ENCODE results near the gene LRRC3. TPM values are rescaled to one million over a fixed set of nuclear protein-coding genes. Genes with fewer than 3 reads are reported as not detected.
"Not testable (repeated sequence)": the region's sequence is repeated elsewhere in the genome, so short reads cannot be mapped to it uniquely, and the experiment has no call there.

Gene LRRC3, protein sequence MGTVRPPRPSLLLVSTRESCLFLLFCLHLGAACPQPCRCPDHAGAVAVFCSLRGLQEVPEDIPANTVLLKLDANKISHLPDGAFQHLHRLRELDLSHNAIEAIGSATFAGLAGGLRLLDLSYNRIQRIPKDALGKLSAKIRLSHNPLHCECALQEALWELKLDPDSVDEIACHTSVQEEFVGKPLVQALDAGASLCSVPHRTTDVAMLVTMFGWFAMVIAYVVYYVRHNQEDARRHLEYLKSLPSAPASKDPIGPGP
- total RNA-seq: under 1 TPM; 0.88 to 0.91 TPM
- polyA plus RNA-seq: under 1 TPM; 0.06 to 0.32 (median 0.08) TPM
- 0 to 1.8 (median 0.47) reads per million in 6 experiments for total RNA-seq

DNA sequence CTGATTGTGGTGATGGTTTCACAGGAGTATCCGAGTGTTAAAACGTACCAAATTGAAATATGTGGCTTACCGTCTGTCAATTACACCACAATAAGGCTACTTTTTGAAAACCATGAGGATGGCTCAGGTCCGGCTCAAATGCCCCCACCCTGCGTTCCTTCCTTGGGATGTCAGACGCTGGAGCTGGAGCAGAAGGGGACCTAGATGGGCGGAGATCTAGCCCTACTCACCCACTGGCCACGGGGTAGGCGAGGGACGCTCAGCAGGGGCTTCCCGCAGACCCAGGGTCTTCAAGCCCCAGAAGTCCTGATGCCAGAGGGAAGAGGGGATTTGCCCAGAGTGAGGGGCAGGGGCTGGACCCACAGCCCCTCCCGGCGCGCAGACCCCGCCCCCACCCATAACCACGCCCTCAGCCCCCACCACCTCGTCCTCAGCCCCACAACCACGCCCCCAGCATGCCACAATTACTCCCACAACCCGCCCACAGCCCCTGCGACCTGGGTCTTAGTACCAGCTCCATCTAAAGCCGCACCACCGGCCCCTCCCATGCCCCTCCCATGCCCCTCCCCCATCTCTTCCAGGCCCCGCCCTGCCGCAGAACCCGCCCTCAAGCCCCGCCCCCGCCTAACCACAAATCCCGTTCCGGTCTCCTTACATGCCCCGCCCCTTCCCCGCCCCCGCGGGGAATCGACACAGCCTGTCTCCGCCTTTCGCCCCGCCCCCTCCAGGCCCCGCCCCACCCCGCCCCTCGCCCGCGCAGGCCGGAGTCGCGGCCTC, at the start of gene LRRC3:
Gene LRRC3, plus strand, starts transcription at position 764 of the 777 bp plus-strand sequence. CDS start 1,135 bp downstream, outside the sequence.
- DNase-seq (peak; percentile 51 to 92 (median 78)), ATAC-seq (peak; percentile 75 to 78)
- Mint-ChIP-seq H3K27me3 (peaks cover 5 to 15% (median 8%) of the 10 kb centered on the region in 5 donors), H3K36me3 (no peaks in the 10 kb centered on the region), H3K27ac (peak within 1 kb of the TSS in 4 of 10 donors; percentile 31 to 84 (median 42)), H3K4me1 (peaks cover 0 to 9% (median 2%) of the 10 kb centered on the region in 4 donors), H3K9me3 (peaks cover 0 to 14% (median 2%) of the 10 kb centered on the region in 9 donors), H3K4me3 (peak within 1 kb of the TSS; percentile 66 to 84 (median 76))
- POLR2A ChIA-PET: interaction anchor here (0.7 to 1.7 kb wide), 2 partner anchors 121 to 867 kb away, joined by 3 to 4 read pairs; no protein-coding TSS in a partner anchor

GRCh38 chr21:44405948-44406872, 49.1 kb upstream of the LRRC3 start:
- H3K27ac Mint-ChIP-seq: peak overlapping the region in 3 of 10 donors; percentile 69 to 85 (median 71)
- POLR2A ChIA-PET: no interaction called here
- DNase-seq (no peak), ATAC-seq (no peak)
- H3K4me1 Mint-ChIP-seq: peaks cover 0 to 6% (median 4%) of the 10 kb centered on the region in 4 donors
- H3K36me3 Mint-ChIP-seq: peaks cover 0 to 2% (median 0%) of the 10 kb centered on the region in 3 donors
- H3K4me3 Mint-ChIP-seq: no peak overlapping the region
- no peaks in the 10 kb centered on the region for H3K27me3 Mint-ChIP-seq
- H3K9me3 Mint-ChIP-seq: peaks cover 0 to 9% (median 2%) of the 10 kb centered on the region in 9 donors

GRCh38 chr21:44406953-44407352, 48.4 kb upstream of the LRRC3 start:
- Mint-ChIP-seq H3K4me1 (peaks cover 0 to 6% (median 4%) of the 10 kb centered on the region in 4 donors), H3K27ac (peak overlapping the region; percentile 74 to 95 (median 90)), H3K36me3 (peaks cover 0 to 2% (median 0%) of the 10 kb centered on the region in 3 donors), H3K4me3 (no peak overlapping the region), H3K9me3 (peaks cover 0 to 9% (median 2%) of the 10 kb centered on the region in 9 donors), H3K27me3 (no peaks in the 10 kb centered on the region)
- ATAC-seq: no peak
- DNase-seq: no peak
- POLR2A ChIA-PET: no interaction called here

GRCh38 chr21:44407493-44407892, 47.8 kb upstream of the LRRC3 start:
- Mint-ChIP-seq H3K4me1 (peaks cover 0 to 6% (median 4%) of the 10 kb centered on the region in 4 donors), H3K4me3 (no peak overlapping the region), H3K27ac (peak overlapping the region; percentile 63 to 95 (median 90)), H3K36me3 (peaks cover 0 to 2% (median 0%) of the 10 kb centered on the region in 3 donors), H3K27me3 (no peaks in the 10 kb centered on the region), H3K9me3 (peaks cover 0 to 9% (median 2%) of the 10 kb centered on the region in 9 donors)
- DNase-seq: peak in 4 of 10 donors; percentile 7 to 32 (median 16)
- POLR2A ChIA-PET: no interaction called here
- ATAC-seq: peak; percentile 35 to 80

- Mint-ChIP-seq H3K36me3 (peaks cover 0 to 2% (median 0%) of the 10 kb centered on the region in 3 donors), H3K27ac (peak overlapping the region in 5 of 10 donors; percentile 49 to 77 (median 71)), H3K9me3 (peaks cover 0 to 9% (median 3%) of the 10 kb centered on the region in 9 donors), H3K4me1 (peaks cover 0 to 6% (median 4%) of the 10 kb centered on the region in 4 donors), H3K27me3 (no peaks in the 10 kb centered on the region), H3K4me3 (peak overlapping the region in 1 of 10 donors; percentile 48)
- POLR2A ChIA-PET: no interaction called here
- DNase-seq (no peak), ATAC-seq (no peak)
These were observed 47.1 kb upstream of the LRRC3 start for GRCh38 chr21:44408226-44408625.

DNA sequence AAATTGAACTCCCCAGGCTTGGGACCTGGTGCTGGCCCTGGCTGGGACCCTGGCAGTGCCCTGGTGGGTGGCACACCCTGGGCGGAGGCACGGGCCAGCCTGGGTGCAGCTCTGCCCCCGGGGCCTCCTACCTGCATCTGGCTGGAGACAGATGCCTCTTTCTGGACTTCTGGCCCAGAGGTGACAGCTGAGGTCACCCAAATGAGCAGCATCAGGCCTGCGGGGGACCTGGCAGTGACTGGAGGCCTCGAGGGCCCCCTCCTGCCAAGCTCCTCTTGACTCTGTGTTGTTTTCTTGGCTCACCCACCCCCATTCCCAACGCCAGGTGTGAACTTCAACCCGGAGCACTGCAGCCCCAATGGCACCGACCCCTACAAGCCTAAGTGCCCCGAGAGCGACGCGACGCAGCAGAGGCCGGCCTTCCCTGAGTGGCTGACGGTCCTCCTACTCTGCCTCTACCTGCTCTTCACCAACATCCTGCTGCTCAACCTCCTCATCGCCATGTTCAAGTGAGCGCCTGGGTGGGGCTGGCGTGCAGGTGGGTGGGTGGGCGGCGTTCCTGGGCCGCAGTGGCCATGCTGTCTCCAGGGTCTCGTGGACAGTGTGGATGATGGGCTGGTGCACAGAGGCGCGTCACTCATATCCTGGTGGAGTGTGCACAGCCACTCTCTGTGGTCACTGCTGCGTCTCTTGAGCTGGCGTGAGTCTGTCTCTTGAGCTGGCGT, 41.6 kb upstream of the LRRC3 start:
- POLR2A ChIA-PET: no interaction called here
- Mint-ChIP-seq H3K36me3 (peaks cover 0 to 2% (median 0%) of the 10 kb centered on the region in 3 donors), H3K4me1 (no peaks in the 10 kb centered on the region), H3K4me3 (no peak overlapping the region), H3K27ac (no peak overlapping the region), H3K27me3 (no peaks in the 10 kb centered on the region), H3K9me3 (peaks cover 0 to 3% (median 0%) of the 10 kb centered on the region in 9 donors)
- DNase-seq (peak in 1 of 10 donors; percentile 13), ATAC-seq (no peak)

GRCh38 chr21:44414291-44415072, 40.8 kb upstream of the LRRC3 start:
- Mint-ChIP-seq H3K27ac (no peak overlapping the region), H3K4me3 (no peak overlapping the region), H3K4me1 (peaks cover 0 to 3% (median 0%) of the 10 kb centered on the region in 4 donors), H3K27me3 (no peaks in the 10 kb centered on the region), H3K9me3 (peaks cover 0 to 6% (median 0%) of the 10 kb centered on the region in 9 donors), H3K36me3 (no peaks in the 10 kb centered on the region)
- DNase-seq (peak in 1 of 10 donors; percentile 8), ATAC-seq (no peak)
- POLR2A ChIA-PET: no interaction called here

DNA sequence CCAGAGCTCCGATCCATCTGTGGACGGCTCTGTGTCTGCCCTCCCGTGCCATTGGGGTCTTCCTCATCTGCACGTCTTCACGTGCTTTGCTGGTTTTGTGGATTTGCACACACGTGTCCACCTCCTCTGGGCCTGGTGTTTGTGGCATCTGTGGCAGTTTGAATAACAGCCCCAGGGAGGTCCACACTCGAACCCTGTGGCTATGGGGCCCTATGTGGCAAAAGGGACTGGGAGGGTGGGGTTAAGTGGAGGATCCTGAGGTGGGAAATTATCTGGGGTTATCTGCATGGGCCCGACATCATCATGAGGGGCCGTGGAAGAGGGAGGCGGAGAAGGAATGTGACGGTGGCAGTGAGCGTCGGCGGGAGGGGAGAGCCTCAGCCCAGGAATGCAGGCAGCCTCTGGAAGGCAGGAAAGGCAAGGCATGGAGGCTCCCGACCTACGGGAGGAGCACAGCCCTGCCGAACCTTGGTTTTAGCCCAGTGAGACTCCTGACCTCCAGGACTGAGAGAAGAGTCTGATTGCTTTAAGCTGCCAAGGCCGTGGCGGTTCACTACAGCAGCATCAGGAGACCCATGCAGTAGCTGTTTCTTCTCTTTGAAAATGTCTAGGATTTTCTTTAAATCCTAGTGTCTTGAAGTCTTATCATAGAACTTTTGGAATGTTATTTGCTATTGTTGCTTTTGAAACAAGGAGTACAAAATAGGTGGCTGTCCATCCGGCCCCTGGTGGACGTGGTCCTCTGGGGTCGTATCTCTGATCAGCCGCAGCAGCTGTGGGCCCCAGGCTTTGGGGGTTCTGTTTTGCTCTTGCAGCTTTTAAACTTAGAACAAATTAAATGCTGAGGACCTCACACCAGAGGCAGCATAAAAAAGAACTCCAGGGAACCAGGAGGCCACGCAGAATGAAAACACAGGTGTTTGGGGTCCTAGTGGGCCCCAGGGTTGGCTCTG, 40.0 kb upstream of the LRRC3 start:
- ATAC-seq: no peak
- no peaks in the 10 kb centered on the region for H3K36me3 Mint-ChIP-seq
- POLR2A ChIA-PET: interaction anchor here (1.1 kb wide), 1 partner anchor 77 kb away, joined by 4 read pairs; no protein-coding TSS in a partner anchor
- no peak overlapping the region for H3K27ac Mint-ChIP-seq
- H3K27me3 Mint-ChIP-seq: no peaks in the 10 kb centered on the region
- peaks cover 0 to 4% (median 0%) of the 10 kb centered on the region in 4 donors for H3K4me1 Mint-ChIP-seq
- peaks cover 0 to 11% (median 0%) of the 10 kb centered on the region in 9 donors for H3K9me3 Mint-ChIP-seq
- no peak overlapping the region for H3K4me3 Mint-ChIP-seq
- peak in 1 of 10 donors; percentile 3 for DNase-seq

GRCh38 chr21:44416193-44416592, 39.1 kb upstream of the LRRC3 start:
- Mint-ChIP-seq H3K36me3 (no peaks in the 10 kb centered on the region), H3K4me1 (peaks cover 0 to 4% (median 0%) of the 10 kb centered on the region in 4 donors), H3K27me3 (no peaks in the 10 kb centered on the region), H3K4me3 (no peak overlapping the region), H3K9me3 (peaks cover 0 to 11% (median 0%) of the 10 kb centered on the region in 9 donors), H3K27ac (no peak overlapping the region)
- POLR2A ChIA-PET: interaction anchor here (1.1 kb wide), 1 partner anchor 78 kb away, joined by 4 read pairs; no protein-coding TSS in a partner anchor
- ATAC-seq (no peak), DNase-seq (peak in 2 of 10 donors; percentile 1 to 43)

- ATAC-seq, H3K4me3 Mint-ChIP-seq, H3K4me1 Mint-ChIP-seq, POLR2A ChIA-PET, H3K27me3 Mint-ChIP-seq, H3K27ac Mint-ChIP-seq, H3K36me3 Mint-ChIP-seq: not testable (repeated sequence)
- peak in 1 of 10 donors; percentile 7 for DNase-seq
- H3K9me3 Mint-ChIP-seq: peaks cover 0 to 11% (median 0%) of the 10 kb centered on the region in 9 donors
These were observed 37.6 kb upstream of the LRRC3 start for GRCh38 chr21:44417621-44418107.

Data from naive thymus-derived CD8-positive, alpha-beta T cell (primary cell).